C4-2B (cell line): ENCODE measurements around the gene PADI3.
A peak's percentile ranks its signal among the peaks of the same experiment; 100 is the strongest.

Experiments used
- H3K27ac ChIP-seq: fragments of 450-650 bp; 2 replicates; pipeline ENCODE4 v1.5.1; 2017
- ZFX ChIP-seq: fragments of 450-650 bp; IDR thresholded peaks from 2 replicates; pipeline ENCODE4 v1.6.1; 2017
- TF ChIP-seq, protein P1 (sequence below): fragments of 450-650 bp; conservative IDR thresholded peaks from 2 replicates; pipeline ENCODE4 v1.5.1; 2017; ENCODE audit warnings: mild to moderate bottlenecking

The PADI3 gene

DNA sequence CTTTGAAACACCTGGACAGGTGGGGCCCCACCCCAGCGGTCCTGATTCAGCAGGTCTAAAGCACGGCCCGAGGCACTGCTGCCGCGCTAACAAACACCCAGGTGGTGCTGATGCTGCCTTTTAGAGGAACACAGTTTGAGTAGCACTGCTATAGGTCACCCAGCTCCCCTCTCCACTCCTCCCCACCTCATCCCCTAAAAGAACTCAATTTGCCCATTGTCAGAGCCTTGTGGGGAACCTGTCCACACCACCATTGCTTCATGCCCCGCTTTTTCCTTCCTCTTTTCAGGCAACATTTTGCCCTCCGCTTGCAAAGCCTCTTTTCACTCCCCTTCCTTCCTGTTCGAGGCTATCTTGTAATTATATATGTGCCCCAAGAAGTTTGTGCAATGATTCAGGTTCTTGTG, 32.9 kb downstream of the PADI3 start:
- H3K27ac ChIP-seq = no peak overlapping the region
- TF ChIP-seq, protein P1, sequence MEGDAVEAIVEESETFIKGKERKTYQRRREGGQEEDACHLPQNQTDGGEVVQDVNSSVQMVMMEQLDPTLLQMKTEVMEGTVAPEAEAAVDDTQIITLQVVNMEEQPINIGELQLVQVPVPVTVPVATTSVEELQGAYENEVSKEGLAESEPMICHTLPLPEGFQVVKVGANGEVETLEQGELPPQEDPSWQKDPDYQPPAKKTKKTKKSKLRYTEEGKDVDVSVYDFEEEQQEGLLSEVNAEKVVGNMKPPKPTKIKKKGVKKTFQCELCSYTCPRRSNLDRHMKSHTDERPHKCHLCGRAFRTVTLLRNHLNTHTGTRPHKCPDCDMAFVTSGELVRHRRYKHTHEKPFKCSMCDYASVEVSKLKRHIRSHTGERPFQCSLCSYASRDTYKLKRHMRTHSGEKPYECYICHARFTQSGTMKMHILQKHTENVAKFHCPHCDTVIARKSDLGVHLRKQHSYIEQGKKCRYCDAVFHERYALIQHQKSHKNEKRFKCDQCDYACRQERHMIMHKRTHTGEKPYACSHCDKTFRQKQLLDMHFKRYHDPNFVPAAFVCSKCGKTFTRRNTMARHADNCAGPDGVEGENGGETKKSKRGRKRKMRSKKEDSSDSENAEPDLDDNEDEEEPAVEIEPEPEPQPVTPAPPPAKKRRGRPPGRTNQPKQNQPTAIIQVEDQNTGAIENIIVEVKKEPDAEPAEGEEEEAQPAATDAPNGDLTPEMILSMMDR = no peak
- TF ChIP-seq ZFX = no peak

GRCh38 chr1:17282836-17283235, 33.9 kb downstream of the PADI3 start:
- H3K27ac ChIP-seq = no peak overlapping the region

GRCh38 chr1:17286646-17287045, 37.7 kb downstream of the PADI3 start:
- no peak overlapping the region for H3K27ac ChIP-seq
- TF ChIP-seq, protein P1 = no peak
- TF ChIP-seq ZFX = no peak

More at GRCh38 chr1:17282836-17283235, 33.9 kb downstream of the PADI3 start:
- TF ChIP-seq, protein P1 = no peak
- no peak for TF ChIP-seq ZFX

- TF ChIP-seq ZFX = no peak
- TF ChIP-seq, protein P1 = no peak
- no peak overlapping the region for H3K27ac ChIP-seq
Measured at GRCh38 chr1:17287130-17287776, 38.4 kb downstream of the PADI3 start.

DNA sequence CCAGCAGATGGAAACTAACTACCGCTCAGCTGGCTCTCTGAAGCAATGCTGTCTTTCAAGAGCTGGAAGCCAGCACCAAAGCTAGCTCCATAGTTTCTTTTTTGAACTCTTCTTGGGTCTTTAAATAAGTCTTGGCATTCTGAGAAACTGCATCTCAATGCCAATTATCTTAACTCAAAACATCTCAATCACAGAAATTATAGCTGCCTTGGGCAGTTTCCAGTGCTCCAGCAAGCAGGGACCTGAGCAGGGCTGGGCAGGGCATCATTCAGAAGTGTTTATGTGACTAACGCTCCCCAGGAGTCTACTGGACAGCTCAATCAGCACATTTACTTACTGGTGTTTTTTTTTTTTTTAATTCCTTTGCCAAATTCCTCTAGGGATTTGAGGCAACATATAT, 40.8 kb downstream of the PADI3 start:
- H3K27ac ChIP-seq = no peak overlapping the region
- TF ChIP-seq, protein P1 = no peak
- TF ChIP-seq ZFX = no peak

DNA sequence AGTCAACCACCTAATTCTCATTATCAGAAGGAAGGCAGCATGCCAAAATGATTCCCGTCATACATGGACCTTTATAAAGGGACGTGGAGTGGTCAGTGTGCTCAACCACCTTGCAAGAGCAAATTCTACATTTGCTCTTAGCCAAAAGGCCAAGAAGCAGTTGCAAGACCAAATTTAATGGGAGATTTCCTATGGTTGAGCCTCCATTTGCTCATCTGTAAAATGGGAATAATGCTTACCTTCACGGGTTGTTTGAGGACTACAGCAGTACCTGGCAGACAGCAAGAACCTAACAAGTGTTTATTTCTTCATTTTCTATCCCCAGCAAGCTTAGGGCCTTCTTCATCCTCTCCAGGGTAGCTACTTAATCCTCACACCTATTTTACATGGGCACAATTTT, 41.7 kb downstream of the PADI3 start:
- TF ChIP-seq ZFX = no peak
- TF ChIP-seq, protein P1 = no peak
- H3K27ac ChIP-seq = no peak overlapping the region

DNA sequence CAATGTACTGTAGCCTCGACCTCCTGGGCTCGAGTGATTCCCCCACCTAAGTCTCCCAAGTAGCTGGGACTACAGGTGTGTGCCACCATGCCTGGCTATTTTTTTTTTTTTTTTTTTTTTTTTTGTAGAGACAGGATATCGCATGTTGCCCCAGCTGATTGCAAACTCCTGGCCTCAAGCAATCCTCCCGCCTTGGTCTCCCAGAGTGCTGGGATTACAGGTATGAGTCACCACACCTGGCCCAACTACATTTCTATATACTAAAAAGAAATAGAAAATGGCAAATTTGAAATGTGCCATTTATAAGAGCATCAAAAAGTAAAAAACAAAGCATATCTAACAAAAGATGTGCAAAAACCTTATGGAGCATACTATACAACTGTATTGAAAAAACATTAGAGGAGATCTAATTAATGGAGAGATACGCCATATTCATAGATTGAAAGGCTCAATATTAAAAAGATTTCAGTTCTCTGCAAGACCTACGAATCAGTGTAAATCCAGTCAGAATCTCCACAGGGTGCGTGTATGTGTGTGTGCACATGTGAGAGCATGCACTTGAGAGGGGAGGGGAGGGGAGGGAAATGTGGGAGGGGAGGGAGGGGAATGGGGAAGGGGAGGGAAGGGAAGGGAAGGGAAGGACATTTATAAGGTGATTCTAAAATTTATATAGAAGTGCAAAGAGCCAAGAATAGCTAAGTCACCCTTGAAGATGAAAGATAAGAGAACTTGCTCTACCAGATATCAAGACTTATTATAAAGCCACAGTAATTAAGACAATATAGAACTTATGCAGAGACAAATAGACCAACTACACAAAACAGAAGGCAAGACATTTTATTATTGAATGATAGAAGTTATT, 43.6 kb downstream of the PADI3 start:
- TF ChIP-seq, protein P1 = no peak
- no peak for TF ChIP-seq ZFX
- H3K27ac ChIP-seq = peak overlapping the region; percentile 43; the same call in 1 of the 2 replicates
